GM12872 (cell line): ENCODE measurements around the gene ZNF784.
A peak's percentile ranks its signal among the peaks of the same experiment; 100 is the strongest.

Experiments
- CTCF ChIP-seq: IDR thresholded peaks from 3 replicates; pipeline ENCODE4 v1.5.1; 2011; ENCODE audit warnings: low read depth, mild to moderate bottlenecking, low read length, moderate library complexity; ENCODE audit not compliant: insufficient read depth

ZNF784 gene

DNA sequence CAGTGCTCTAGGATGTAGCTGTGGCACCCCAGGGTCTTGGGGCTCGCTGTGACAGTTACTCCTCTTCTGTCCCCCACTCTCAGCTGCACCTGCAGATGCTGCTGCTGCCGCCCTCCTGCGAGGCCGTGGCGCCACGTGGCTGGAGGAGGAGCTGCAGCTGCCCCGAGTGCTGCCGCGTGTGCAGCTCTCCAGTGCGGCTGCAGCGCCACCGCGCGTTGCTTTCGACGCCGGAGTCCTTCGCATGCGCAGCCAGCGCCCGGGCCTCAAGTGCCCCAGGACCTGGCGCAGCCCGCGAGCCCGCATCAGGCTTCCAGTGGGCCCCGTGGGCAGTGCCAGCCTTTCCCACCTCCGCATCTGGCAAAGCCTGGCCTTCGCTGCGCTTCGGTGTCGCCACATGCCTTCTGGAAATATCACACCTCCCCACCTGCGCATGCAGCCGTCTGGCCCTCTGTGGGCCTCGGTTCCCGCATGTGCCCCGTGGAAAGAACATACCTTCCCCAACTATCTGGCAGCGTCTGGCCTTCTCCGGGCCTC lies 15.7 kb upstream of the ZNF784 start:
- TF ChIP-seq CTCF = no peak

DNA sequence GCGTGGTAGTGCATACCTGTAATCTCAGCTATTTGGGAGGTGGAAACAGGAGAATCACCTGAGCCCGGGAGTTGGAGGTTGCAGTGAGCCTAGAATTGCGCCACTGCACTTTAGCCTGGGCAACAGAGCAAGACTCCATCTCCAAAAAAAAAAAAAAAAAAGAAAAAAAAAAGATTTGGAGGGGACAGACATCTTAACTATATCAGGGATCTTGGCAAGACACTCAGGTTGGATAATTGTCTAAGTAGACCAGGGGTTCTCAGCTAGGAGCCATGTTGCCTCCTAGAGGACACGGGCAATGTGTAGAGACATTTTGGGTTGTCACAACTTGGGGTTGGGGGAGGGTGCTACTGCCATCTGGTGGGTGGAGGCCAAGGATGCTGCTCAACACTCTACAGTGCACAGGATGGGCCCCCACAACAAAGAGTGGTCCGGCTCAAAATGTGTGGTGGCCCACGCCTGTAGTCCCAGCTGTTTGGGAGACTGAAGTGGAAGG lies 14.5 kb upstream of the ZNF784 start:
- TF ChIP-seq CTCF = peak; percentile 72

DNA sequence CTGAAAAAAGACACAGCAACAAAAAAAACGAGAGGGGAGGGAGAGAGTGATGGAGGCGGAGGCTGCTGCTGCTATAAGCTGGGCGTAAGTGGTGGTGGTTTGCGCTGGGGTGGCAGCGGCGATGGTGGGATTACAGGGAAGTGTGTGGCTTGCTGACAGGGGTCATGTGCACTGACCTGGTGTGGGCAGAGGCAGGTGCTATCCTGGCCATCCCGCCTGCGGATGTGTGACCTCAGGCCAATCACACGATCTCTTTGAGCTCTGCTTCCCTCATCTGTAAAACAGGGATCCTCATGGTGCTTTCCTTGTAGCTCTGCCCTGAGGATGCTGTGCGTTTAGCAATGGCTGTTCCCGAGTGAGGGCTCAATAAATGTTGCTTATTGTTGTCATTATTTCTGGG lies 13.2 kb upstream of the ZNF784 start:
- TF ChIP-seq CTCF = no peak

DNA sequence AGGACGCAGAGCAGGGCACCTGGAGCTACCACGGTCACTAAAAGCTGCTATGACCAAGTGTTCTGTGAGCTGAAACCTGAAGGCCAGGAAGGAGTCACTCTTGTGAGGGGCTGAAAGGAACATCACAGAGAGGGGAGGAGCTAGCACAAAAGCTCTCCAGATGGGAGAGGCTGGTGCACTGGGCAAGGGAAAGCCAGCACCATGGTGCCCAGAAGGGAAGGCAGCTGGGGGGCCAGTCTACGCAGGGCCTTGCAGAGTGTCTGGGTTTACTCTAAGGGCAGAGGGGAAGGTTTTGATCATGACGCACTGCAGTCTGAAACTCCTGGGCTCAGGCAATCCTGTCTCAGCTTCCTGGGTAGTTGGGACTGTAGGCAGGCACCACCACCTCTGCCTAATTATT lies 12.4 kb upstream of the ZNF784 start:
- no peak for TF ChIP-seq CTCF

GRCh38 chr19:55635856-55636440 lies 11.6 kb upstream of the ZNF784 start:
- TF ChIP-seq CTCF = no peak

- TF ChIP-seq CTCF = no peak
These were observed 11.0 kb upstream of the ZNF784 start for GRCh38 chr19:55635334-55635717.

DNA sequence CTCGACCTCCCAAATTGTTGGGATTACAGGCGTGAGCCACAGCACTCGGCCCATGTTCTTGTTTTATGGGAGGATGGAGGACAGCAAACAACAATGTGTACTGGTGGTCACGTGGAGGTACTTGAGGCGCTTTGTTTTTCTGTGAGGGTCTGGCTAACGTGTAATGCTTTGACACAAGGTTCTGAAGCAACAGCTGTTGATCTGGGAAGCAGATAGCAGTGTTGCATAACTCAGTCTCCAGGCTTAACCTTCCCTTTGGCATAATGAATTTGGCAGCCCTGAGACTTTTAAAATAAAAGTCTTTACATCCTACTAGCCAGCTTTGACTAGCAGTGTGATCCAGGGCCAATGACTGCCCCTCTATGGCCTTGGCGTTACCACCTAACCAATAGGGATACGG lies 9.5 kb upstream of the ZNF784 start:
- no peak for TF ChIP-seq CTCF
